CD4-positive, alpha-beta T cell treated with Interleukin-15 for 1 hour (primary cell): Measurements from ENCODE around the gene HARS2.
A peak's percentile ranks its signal among the peaks of the same experiment; 100 is the strongest.
"Not testable (repeated sequence)": the region's sequence is repeated elsewhere in the genome, so short reads cannot be mapped to it uniquely, and the experiment has no call there.

Experiments
- DNase-seq: peaks from one replicate; pipeline ENCODE4 v3.0.0-alpha.2; 2020

HARS2 gene

GRCh38 chr5:140700177-140701144, 9.2 kb downstream of the HARS2 start, which contains the start of gene ZMAT2:
Gene ZMAT2 (plus strand): TSS chr5:140700447. CDS start chr5:140700461, 14 bp downstream.
- DNase-seq = peak; percentile 96

GRCh38 chr5:140707812-140708211, 16.6 kb downstream of the HARS2 start:
- DNase-seq = no peak

GRCh38 chr5:140708787-140709186, 17.5 kb downstream of the HARS2 start:
- DNase-seq = not testable (repeated sequence)

GRCh38 chr5:140710899-140711552, 19.8 kb downstream of the HARS2 start:
- peak; percentile 87 for DNase-seq

GRCh38 chr5:140711794-140712193, 20.5 kb downstream of the HARS2 start:
- no peak for DNase-seq

- no peak for DNase-seq
These were observed 22.4 kb downstream of the HARS2 start for GRCh38 chr5:140713562-140714094.

- DNase-seq = not testable (repeated sequence)
These were observed 25.0 kb downstream of the HARS2 start for GRCh38 chr5:140716238-140716637.

GRCh38 chr5:140718266-140718592, 27.0 kb downstream of the HARS2 start:
- DNase-seq = no peak

GRCh38 chr5:140720738-140721137, 29.5 kb downstream of the HARS2 start:
- not testable (repeated sequence) for DNase-seq

GRCh38 chr5:140721395-140721794, 30.1 kb downstream of the HARS2 start:
- DNase-seq = not testable (repeated sequence)

GRCh38 chr5:140725799-140726471, 34.7 kb downstream of the HARS2 start:
- DNase-seq = peak; percentile 66

- no peak for DNase-seq
These were observed 41.8 kb downstream of the HARS2 start for GRCh38 chr5:140733098-140733497.

- no peak for DNase-seq
These were observed 43.1 kb downstream of the HARS2 start for GRCh38 chr5:140734354-140734753.

GRCh38 chr5:140737486-140737885, 46.2 kb downstream of the HARS2 start:
- DNase-seq = no peak

- DNase-seq = no peak
These were observed 50.7 kb downstream of the HARS2 start for GRCh38 chr5:140741967-140742366.
